GM19023 (cell line): ENCODE data around the gene HPSE2.

Source experiments
- ATAC-seq: cut with Tn5 transposase; IDR thresholded peaks from one replicate; pipeline ENCODE4 v1.9.1; 2021; ENCODE audit warnings: mild to moderate bottlenecking, moderate library complexity; ENCODE audit not compliant: unreplicated experiment

The HPSE2 gene

GRCh38 chr10:98446151-98446660 is 789.4 kb downstream of the HPSE2 start:
- peak; percentile 45 for ATAC-seq

- ATAC-seq: no peak
Observed at GRCh38 chr10:98445200-98445812, 790.3 kb downstream of the HPSE2 start.

- ATAC-seq: no peak
Observed at GRCh38 chr10:98444314-98445006, 791.2 kb downstream of the HPSE2 start.

- ATAC-seq: no peak
Observed at GRCh38 chr10:98438715-98439114, 796.9 kb downstream of the HPSE2 start.

GRCh38 chr10:98436704-98437103 is 798.9 kb downstream of the HPSE2 start:
- ATAC-seq: no peak

- ATAC-seq: no peak
Observed at GRCh38 chr10:98435178-98435577, 800.5 kb downstream of the HPSE2 start.

GRCh38 chr10:98433881-98434732 is 801.5 kb downstream of the HPSE2 start:
- ATAC-seq: no peak

GRCh38 chr10:98433371-98433770 is 802.3 kb downstream of the HPSE2 start:
- no peak for ATAC-seq

- ATAC-seq: no peak
Observed at GRCh38 chr10:98432330-98432729, 803.3 kb downstream of the HPSE2 start.

GRCh38 chr10:98431016-98431415 is 804.6 kb downstream of the HPSE2 start:
- ATAC-seq: no peak

GRCh38 chr10:98430427-98430826 is 805.2 kb downstream of the HPSE2 start:
- no peak for ATAC-seq

- ATAC-seq: no peak
Observed at GRCh38 chr10:98429320-98430072, 806.2 kb downstream of the HPSE2 start.

- no peak for ATAC-seq
Observed at GRCh38 chr10:98427011-98427515, 808.6 kb downstream of the HPSE2 start.

GRCh38 chr10:98425511-98426352 is 809.9 kb downstream of the HPSE2 start:
- peak; percentile 73 for ATAC-seq

GRCh38 chr10:98424295-98425254 is 811.1 kb downstream of the HPSE2 start:
- ATAC-seq: no peak

GRCh38 chr10:98423691-98424120 is 811.9 kb downstream of the HPSE2 start:
- ATAC-seq: no peak

GRCh38 chr10:98422182-98422581 is 813.5 kb downstream of the HPSE2 start:
- ATAC-seq: no peak

GRCh38 chr10:98420786-98421185 is 814.9 kb downstream of the HPSE2 start:
- ATAC-seq: no peak
